ENCODE results near the gene GPT2.

The GPT2 gene

DNA sequence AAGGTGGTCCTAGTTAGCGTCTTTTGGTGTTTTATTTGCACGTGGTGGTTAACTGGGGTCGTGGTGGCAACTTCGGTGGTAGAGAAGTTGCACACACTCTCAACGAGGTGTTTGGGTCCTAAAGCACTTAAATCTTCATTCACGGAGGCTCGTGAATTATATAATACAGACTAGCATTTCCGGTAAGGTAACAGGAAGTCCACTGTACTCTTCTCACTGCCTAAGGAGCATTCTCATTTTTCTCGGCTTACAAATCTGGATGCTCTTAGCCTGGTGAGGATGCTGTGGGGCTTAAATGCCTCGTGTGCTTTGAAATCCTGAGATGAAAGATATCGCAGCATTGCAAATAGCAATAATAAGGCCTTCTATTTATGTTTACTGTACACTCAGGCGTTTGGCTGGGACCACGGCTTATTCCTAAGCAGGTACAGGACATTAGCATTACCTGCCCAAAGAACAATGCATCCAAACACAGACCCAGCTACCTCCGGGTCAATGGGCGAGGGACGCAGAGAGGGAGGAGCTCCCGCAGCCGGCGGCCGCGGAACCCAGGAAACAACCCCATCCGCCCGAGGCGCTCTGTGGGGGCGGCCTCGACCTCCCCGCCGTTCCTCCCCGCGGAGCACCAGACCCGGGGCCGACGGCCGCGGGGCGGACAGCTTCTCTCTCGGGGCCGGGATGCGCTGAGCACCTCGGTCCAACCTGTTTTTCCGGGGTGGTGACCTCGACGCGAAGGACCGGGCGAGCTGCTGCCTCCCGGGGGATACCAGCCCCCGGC lies 88.5 kb downstream of the GPT2 start:
- DNase-seq (ENCODE audit: low read depth): peak; percentile 55

GRCh38 chr16:46973207-46973995 lies 89.2 kb downstream of the GPT2 start, which contains the start of gene DNAJA2:
DNAJA2 (minus strand) TSS chr16:46973674; CDS start chr16:46973572, 102 bp downstream.
- peak; percentile 87 for DNase-seq (ENCODE audit: low read depth)

GRCh38 chr16:46973996-46974324 lies 89.8 kb downstream of the GPT2 start:
- DNase-seq (ENCODE audit: low read depth): no peak

GRCh38 chr16:46974352-46974751 lies 90.2 kb downstream of the GPT2 start:
- peak; percentile 16 for DNase-seq (ENCODE audit: low read depth)

GRCh38 chr16:46975165-46975564 lies 91.0 kb downstream of the GPT2 start:
- DNase-seq (ENCODE audit: low read depth): no peak

DNA sequence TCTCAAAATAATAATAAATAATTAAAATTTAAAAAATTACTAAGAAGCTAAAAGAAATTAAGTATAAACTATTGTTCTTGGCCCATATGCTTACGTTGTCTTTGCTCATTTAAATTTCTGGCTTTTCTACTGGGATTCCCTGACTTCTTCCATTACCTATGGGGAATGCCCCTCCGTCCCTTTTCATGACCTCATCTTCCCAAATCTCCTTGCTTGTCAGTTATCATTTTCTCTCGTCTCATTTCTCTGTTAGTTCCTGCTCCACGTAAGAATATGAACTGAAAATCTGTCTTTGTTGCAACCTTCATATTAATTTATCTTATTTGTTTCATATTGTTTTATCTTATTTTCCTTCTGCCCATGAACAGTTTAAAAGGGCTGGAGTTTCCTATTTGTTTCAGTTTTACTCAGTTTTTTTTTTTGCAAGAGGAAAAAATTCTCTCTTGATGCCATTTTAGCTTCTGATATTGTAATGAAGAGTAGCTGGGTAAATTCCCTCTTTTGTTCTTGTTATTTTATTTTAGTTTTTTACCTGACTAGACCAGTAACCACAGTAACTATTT lies 91.8 kb downstream of the GPT2 start:
- no peak for DNase-seq (ENCODE audit: low read depth)

- DNase-seq (ENCODE audit: low read depth): no peak
Measured at GRCh38 chr16:46976550-46976949, 92.4 kb downstream of the GPT2 start.

Measured in EH (cell line).